COLO668 (cell line): Measurements from ENCODE around the gene SMG1.

Source experiments
- DNase-seq: peaks from one replicate; lab custom pipeline; 2025; ENCODE audit not compliant: unreplicated experiment; lab: John Stamatoyannopoulos, UW

The SMG1 gene

DNA sequence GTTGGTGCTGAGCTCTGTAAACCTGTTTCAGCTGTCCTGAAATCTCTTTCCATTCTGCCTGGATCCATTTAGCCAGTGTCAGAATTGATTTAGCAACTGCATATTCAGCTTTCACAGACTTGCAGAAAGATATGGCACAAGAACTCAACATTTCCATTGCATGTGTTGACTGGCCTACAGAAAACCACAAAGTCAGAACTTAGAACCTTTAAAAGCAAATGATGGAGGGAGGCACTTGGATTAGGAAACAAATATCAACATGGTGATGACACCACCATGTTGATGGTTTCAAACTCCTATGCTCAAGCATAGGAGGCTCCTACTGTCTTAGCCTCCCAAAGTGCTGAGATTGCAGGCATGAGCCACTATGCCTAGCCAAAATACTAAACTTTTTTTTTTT is 72.5 kb downstream of the SMG1 start:
- no peak for DNase-seq

DNA sequence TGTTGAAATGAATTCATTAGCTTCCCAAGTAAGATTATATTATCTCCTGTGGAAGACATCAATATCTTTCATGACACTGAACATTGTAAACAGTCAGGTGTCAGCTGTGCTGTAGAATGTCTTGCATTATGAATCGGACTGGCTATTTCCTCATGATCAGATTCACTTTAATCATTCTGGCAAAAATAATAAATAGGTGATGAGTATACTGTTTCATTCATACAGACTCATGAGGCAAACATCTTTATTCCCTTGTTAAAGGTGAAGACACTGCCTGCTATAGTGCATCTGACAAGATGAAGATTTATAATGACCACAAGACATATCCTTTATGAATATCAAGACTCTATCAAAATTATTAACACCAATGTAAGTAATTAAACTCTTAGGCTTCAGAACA is 73.6 kb downstream of the SMG1 start:
- no peak for DNase-seq

DNA sequence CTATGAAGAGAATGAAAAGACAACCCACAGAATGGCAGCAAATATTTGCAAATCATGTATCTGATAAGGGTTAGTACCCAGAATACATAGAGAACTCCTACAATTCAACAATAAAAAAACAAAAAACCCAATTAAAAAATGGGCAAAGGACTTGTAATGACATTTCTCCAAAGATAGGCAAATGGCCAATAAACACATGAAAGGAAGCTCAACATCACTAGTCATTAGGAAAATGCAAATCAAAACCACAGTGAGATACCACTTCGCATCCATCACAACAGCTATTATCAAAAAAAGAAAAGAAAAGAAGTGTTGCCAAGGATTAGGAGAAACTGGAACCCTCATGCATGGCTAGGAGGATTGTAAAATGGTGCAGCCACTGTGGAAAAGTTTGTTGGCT is 79.8 kb downstream of the SMG1 start:
- no peak for DNase-seq

DNA sequence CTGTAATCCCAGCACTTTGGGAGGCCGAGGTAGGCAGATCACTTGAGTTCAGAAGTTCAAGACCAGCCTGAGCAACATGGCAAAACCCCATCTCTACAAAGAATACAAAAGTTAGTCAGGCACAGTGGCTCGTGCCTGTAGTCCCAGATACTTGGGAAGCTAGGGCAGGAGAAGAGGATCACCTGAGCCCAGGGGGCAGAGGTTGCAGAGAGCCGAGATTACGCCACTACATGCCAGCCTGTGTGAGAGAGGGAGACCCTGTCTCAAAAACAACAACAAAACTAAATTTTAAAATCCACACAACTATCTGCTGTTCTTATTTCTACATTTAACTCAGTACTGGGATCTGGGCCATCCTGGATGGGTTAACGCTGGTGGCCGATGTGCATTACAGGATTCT is 83.6 kb downstream of the SMG1 start:
- no peak for DNase-seq

DNA sequence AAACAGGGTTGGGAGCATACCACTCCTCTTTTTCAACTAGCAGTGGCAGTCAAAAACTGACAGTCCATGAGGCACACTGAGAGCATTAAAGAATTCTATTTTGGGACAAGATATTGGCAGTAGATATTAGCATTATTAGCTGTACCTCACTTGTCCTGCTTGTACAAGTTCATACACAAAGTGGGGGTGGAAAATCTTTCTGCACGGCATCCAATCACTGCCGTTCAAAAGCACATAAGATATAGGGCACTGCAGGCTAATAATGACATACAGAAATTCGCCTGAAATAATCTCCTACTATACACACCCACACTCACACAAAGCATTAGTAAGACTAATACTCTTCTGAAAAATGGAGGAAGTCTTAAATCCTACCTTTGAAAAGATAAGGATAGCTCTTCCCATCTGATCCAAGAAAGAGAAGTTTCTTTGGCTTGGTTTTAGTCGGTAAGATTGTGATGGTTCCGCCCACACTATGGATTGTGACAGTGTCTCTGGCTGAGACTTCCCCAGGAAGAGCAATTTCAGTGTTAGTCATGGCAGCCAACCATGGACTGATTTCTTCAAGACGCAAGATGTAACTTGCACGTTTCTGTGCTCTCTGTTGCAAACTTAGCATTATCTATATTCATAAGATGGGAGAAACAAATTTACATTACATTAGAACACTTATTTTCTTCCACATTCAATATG is 84.2 kb downstream of the SMG1 start:
- DNase-seq = no peak

DNA sequence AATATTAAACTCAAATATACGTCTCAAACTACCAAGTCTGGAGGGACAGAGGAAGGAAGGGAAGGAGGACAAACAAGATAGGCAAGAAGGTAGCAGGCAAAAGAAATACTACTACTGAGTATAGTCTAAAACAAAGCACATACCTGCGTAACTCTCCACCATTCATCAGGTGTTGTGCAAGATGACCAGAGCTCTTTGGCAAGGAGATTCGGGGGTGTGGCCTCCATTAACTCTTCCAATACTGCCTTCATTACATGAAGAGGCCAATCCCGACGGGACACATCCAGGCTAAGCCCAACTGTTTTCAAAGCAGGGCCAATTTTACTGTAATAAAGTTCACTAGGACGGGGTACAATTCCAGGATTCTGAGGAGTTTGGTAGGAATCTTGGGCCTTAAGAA is 86.7 kb downstream of the SMG1 start:
- no peak for DNase-seq

DNA sequence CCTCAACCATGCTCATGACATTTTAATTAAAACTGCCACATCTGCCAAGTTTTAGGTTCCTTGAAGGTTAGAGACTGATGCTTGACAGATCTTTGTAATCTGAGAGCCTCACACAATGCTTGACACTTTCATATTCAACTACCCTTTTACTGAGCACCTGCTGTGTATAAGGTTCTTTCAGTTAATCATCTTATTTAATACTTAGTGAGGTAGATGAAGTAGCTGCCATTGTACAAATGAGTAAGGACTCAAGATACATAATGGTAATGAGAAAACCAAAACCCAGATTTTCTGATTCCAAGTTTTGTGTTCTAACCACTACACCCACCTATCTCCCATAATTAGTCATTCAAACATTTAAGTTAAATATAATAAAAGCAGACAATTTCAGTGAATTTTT is 89.5 kb downstream of the SMG1 start:
- no peak for DNase-seq

DNA sequence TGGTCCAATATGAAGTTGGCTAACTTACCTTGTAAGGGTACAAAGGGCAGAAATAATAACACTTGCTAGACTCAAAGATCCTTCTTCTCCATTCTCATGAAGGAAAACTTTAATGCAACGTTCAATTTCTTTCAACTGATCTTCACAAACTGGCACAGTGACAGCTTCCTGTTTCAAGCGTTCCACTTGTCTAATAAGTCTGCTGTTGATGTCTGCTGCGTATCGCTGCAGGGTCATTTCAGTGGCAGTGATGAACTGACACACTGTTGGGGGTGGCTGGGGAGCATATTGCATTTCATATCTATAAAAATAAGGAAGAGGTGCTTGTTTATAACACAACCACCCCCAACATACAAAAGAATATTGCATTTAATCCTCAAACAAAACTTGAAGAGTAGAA is 91.3 kb downstream of the SMG1 start:
- DNase-seq = no peak

DNA sequence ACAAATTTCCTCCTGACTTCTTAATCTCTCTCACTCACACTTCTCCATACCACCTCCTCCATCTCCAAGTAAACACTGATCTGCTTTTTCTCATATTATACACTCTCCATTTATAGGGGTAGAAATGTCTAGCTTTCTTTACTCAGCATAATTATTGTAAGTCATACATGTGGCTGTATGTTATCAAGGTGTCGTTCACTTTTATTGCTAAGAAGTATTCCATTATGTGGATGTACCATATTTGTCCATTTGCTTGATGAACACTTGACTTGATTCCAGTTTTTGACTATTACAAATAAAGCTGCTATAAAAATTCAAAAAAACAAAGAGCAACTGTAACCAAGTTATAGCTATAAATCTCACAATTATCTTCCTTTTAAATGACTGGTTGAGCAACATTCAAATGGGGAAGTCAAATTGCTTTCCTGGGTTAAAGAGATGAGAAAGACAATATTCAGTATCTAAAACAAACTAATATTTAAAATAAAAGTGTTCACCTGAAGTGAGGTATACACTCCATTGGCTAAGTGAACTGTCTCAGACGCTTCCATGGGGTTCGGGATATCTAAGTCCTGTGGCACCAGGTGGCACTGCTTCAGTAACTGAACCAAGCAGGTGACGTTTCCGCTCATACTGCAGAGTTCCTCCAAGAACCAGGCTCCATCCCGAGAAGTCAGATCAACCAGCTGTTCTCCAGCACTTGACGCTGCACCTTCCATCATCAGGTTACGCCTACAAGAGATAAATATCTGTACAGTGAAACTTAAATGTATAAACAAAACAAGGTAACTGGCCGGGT is 92.3 kb downstream of the SMG1 start:
- DNase-seq = no peak

DNA sequence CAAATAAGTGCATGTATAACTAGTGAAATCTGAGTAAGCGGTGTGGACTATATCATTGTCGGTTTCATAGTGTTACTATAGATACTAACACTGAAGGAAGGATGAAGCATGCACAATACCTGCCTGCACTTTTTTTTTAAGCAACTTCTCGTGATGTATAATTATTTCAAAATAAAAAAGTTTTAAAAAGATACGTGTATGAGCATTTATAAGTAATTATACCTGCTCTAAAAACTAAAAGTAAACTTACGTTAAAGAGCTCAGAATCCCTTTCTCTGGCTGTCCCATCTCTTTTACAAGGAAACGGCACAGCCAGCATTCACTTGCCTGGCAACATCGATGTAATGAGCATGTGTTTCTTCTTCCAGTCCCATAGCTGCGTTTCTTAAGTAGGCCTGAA is 93.6 kb downstream of the SMG1 start:
- no peak for DNase-seq

DNA sequence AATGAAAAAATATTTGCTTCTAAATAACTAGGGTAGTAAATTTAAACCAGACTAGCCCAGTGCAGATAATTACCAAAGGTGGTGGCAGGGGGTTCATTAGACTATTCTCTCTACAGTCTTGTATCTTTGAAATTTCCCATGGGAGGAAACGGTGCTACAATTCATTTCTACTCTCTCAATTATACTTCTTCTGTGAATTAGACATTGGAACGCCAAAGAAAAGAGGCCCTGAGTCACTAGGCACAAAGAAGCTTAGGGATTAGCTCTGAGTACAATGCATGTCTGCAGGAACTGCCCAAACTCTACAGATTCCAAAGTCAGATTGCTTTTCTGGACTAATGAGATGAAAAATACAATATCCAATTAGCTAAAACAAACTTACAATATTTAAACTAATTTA is 94.2 kb downstream of the SMG1 start:
- no peak for DNase-seq

DNA sequence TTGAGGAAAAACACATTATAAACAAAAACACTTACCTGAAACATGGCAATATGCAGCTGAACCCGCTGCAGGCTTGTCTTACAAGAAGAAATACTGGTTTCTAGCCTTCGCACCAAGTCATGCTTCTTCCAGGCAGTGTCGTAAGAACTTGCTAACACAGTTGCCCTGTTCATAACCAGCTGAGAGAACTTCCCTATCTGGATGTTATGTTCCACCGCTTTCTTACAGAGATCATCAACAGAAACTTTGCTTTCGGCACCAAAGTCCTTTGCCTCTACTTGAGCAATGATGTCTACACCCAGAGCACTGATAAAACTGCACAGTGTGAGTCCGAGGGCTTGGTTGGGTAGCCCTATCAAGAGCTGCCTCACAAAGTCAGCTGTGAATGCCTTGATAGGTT is 97.0 kb downstream of the SMG1 start:
- no peak for DNase-seq

DNA sequence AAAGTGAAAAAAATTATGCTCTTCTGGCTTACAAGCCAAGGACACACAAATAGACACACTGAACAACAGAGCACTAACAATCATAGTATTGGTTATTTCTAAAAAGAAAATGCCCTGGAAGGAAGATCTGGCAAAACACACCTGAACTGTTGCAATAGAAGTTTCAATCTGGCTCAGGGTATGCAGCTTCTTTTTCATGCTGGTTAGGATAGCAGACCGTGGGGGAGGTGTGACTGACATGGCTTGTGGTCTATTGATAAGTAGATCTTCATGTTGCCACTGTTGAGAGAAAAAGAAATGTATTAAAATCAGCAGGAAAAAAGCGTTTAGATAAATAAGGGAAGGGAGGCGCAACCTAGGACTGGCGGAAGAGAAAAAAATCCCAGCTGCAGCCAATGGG is 98.3 kb downstream of the SMG1 start:
- no peak for DNase-seq

DNA sequence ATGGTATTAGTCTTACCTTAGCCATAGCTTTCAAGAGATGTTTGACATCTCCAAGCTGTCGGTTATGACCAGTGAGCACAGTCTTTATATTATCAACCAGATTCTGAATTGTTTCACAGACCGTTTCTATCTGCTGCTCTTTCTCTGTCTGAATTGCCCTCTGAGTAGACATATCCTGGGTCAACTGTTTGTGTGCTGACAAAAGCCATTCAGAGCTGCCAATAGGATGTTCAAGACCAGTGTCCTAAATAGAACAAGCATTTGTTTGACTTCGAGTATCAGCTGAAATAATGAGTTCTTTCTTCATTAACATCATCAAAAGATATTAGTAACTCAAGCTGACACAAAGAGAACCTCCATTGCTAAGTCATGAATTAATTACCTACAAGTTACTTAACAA is 109.9 kb downstream of the SMG1 start:
- no peak for DNase-seq

DNA sequence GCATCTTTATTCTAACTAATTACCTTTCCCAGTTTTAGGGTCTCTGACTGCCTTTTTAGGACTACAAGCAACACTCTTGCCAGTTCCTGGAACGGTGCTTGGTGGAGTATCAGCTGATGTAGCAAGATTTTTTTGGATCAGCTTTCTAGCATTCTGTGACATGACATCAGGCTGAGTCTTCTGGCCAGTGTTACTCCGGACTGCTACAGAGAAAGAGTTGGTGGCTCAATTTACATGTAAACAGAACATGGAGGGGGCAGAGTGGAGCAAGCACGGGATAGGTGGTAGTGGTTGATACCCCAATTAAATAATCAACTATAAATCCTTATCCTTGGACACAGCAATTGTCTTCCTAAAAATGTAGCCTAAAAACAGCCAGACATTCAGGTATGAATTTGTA is 114.3 kb downstream of the SMG1 start:
- DNase-seq = no peak

DNA sequence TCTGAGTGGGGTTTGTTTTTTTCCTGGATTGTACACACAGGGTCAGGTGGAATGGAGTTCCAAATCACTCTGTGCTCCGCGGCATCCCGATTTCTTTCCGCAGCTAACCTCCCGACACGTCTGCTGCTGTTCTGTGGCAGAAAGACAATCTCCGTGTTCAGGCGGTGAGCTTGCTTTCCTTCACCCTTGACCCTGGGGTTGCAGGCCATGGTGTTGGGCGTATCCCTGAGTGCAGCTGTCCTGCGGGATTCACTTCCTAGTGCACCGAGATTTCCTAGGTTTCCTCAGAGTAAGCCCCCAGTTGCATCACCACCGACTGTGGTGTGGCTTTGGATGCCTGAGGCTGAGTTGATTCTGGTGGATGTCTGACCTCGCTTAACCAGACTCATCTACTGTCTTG is 117.0 kb downstream of the SMG1 start:
- DNase-seq = no peak

DNA sequence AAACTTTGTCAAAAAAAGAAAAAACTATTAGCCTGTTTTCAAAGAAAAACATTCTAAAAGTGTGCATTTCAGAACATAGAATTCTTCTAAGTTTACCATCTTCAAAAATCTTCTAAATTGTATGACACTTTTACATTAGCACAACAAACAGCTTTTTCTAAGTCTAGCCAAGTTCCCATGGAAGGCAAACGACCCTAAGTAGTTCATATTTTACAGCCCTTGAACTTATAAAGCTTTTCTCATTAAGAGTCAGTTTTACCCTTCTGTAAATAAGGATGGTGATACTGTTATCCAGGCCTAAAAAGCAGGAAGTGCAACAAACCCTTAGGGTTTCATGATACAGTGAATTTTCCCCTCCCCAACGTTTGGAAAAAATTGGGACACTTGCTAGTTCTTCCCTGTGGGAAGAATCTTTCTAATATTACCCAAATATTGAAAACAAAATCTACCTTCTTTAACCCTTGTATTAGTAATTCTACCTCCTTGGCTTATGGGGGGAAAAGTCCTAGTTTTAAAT is 120.9 kb downstream of the SMG1 start:
- DNase-seq = no peak

DNA sequence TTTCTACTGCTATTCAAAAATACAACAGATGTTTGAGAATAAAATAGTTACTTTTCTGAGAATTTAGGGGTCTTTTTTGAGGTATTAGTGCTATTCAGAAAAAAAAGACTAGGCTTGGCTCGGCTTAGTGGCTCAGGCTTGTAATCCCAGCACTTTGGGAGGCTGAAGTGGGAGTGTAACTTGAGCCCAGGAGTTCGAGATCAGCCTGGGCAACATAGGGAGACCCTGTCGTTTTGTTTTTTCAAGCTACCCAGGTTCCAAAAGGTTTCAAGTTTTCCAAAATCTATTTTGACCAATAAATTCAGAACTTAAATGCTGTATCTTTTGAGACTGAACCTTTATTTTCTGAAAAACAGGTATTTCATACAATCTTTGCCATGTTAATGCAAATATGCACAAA is 121.7 kb downstream of the SMG1 start:
- no peak for DNase-seq

DNA sequence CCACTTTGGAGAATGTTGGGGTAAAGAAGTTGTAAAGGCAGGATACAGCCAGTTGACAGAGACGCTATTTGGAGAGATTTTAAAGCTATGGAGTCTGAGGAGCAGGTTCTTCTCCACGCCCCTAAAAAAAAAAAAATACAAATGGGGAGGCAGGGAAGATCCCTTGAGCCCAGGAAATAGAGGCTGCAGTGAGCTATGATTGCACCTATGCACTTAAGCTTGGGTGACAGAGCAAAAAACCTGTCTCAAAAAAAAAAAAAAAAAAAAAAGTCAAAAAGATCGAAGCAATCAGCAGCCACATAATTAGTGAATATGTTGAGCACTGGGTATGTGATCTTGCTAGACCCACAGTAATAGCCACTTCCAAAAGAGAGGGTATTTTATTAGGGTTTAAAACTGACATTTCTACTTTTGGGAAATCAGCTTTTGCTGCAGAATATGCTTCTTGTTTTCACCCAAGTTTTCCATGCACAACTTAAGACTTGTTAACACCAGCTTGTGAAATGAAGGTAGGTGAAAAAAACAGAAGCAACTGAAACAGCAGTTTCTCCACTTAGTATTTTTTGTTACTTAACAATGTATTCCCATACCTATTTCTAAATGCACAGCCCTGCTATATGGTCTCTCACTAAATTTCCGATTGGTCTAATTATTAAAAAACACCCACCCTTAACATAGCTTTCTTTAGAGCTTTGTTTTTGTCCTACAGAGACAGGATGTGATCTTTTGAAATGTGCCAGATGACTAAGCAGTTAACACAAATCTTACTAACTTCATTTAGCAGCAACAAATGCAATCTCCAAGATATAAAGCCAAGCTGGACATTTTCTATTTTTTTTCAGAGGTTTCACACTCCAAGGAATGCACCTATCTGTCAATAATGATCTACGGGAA is 122.4 kb downstream of the SMG1 start:
- no peak for DNase-seq

DNA sequence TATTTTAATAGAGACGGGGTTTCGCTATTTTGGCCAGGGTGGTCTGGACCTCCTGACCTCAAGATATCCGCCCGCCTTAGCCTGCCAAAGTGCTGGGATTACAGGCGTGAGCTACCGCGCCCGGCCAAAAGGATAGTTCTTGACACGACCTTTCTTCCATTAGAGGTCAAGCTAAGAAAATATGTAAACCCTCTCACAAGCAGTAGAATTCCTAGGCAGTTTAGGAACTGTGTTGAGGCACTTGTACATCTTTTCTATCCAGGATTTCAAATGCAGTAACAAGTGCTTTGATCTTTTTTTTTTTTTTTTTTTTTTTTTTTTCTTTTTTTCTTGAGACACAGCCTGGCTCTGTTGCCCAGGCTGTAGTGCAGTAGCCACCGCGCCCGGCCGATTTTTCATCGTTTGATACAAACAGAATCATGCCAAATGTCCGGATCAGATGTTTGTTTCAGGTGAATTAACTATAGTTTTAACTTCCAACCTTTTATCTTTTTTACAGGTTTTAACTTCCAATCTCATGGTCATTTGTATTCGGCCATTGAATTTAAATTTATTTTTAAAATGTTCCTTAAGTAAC is 123.4 kb downstream of the SMG1 start:
- DNase-seq = no peak
